RWPE1 (cell line): ENCODE results near the gene GPR78.

ENCODE experiments used
- CTCF ChIA-PET: fragments of 350-600 bp; sonication (Branson Sonifier 250); formaldehyde crosslinking; extraction: SDS; loops from one replicate; lab custom pipeline; 2021; lab: Yijun Ruan, JAX
- POLR2A ChIA-PET: fragments of 400-600 bp; formaldehyde crosslinking; extraction: SDS; loops from one replicate; lab custom pipeline; 2020; ENCODE audit warnings: antibody characterized with exemption; ENCODE audit not compliant: low non-redundant PET; lab: Yijun Ruan, JAX
- DNase-seq: peaks from one replicate; pipeline ENCODE4 v3.0.0; 2012; ENCODE audit warnings: low spot score
- H3K27ac ChIP-seq: fragments of 450-650 bp; 2 replicates; pipeline ENCODE4 v1.5.1; 2017
- TF ChIP-seq, protein P1 (sequence below): fragments of 450-650 bp; conservative IDR thresholded peaks from 2 replicates; pipeline ENCODE4 v1.5.1; 2017; ENCODE audit warnings: low read depth, mild to moderate bottlenecking

Gene GPR78

DNA sequence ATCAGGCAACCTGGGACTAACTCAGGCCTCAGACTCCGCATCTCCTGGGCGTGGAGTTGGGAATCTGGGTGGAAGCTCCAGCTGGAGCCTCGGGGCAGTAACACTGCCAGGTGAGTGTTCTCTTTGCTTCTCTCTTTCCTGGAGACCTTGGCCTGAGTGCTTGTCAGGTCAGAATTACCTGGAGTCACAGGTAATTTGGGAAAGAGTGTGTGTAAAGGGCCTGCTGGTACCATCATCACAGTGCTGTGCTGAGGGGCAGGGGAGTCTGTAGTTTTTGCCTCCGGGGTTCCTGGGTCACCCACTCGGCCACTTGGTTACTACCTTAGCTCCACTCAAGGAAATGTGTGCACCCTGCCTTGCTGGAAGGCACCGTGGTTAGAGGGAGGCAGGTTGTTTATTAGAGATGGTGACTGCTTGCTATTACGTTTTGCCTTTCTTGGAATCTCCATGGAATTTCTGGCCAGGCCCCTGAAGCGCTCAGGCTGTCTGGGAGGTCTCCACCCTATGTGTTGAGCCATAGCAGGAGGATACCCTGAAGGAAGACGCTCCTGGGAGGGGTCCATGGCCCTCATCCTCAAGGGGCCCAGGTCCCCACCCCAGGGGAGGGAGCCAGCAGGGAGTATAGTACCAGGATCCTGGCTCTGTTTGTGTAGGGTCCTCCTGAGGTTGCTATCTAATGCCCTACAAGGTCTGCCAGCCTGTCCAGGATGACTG is 2.9 kb downstream of the GPR78 start:
- ChIA-PET POLR2A (no interaction called here), CTCF (no interaction called here)
- DNase-seq = no peak
- TF ChIP-seq, protein P1, sequence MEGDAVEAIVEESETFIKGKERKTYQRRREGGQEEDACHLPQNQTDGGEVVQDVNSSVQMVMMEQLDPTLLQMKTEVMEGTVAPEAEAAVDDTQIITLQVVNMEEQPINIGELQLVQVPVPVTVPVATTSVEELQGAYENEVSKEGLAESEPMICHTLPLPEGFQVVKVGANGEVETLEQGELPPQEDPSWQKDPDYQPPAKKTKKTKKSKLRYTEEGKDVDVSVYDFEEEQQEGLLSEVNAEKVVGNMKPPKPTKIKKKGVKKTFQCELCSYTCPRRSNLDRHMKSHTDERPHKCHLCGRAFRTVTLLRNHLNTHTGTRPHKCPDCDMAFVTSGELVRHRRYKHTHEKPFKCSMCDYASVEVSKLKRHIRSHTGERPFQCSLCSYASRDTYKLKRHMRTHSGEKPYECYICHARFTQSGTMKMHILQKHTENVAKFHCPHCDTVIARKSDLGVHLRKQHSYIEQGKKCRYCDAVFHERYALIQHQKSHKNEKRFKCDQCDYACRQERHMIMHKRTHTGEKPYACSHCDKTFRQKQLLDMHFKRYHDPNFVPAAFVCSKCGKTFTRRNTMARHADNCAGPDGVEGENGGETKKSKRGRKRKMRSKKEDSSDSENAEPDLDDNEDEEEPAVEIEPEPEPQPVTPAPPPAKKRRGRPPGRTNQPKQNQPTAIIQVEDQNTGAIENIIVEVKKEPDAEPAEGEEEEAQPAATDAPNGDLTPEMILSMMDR = no peak
- H3K27ac ChIP-seq = no peak overlapping the region

GRCh38 chr4:8583655-8584025 is 3.4 kb downstream of the GPR78 start:
- POLR2A ChIA-PET = no interaction called here
- DNase-seq = no peak
- TF ChIP-seq, protein P1 = no peak
- CTCF ChIA-PET = no interaction called here
- no peak overlapping the region for H3K27ac ChIP-seq

GRCh38 chr4:8585186-8585585 is 5.0 kb downstream of the GPR78 start:
- H3K27ac ChIP-seq = no peak overlapping the region
- TF ChIP-seq, protein P1 = no peak
- CTCF ChIA-PET = no interaction called here
- DNase-seq = no peak
- POLR2A ChIA-PET = no interaction called here

GRCh38 chr4:8585721-8586212 is 5.6 kb downstream of the GPR78 start:
- H3K27ac ChIP-seq = no peak overlapping the region
- ChIA-PET POLR2A (no interaction called here), CTCF (no interaction called here)
- DNase-seq = no peak
- TF ChIP-seq, protein P1 = no peak

DNA sequence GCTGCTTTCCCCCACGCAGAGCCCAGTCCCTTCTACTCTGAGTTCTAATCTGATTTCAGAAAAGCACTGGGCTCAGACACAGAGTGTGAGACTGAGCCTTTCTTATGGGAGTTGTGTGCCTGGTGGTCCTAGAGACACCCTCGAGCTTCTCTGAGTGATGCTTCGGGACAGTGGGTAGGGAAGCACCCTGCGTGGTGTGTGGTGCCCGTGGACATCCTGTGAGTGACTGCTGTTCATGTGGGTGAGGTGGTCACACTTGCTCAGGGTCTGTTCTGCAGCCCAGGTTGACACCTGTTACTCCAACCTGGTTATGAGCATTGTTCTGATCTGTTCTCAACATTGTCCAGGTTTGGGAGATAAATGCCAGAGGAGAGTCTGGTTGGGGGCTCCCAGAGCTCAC is 6.1 kb downstream of the GPR78 start:
- ChIA-PET CTCF (interaction anchor here (0.5 kb wide), 1 partner anchor 12 kb away, joined by 4 read pairs; no protein-coding TSS in a partner anchor), POLR2A (no interaction called here)
- H3K27ac ChIP-seq = no peak overlapping the region
- no peak for DNase-seq
- TF ChIP-seq, protein P1 = no peak

DNA sequence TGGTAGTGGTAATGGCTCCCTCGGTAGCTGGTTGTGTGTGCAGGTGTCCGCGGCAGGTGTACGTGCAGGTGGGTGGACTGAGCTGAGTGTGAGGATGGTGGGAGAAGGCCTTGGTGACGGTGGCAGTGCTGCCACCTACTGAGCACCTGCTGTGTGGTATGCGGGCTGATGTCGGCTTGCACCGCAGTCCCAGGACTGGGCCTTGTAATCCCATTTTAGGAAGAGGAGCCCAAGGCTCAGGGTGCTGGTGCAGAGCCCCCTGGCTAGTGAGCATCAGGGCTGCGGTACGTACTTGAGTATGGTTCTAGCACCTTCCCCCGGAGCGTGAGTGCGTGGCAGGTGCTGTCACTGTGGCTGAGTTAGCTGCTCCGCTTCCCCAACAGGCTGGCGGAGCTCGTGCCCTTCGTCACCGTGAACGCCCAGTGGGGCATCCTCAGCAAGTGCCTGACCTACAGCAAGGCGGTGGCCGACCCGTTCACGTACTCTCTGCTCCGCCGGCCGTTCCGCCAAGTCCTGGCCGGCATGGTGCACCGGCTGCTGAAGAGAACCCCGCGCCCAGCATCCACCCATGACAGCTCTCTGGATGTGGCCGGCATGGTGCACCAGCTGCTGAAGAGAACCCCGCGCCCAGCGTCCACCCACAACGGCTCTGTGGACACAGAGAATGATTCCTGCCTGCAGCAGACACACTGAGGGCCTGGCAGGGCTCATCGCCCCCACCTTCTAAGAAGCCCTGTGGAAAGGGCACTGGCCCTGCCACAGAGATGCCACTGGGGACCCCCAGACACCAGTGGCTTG is 6.7 kb downstream of the GPR78 start:
- TF ChIP-seq, protein P1 = no peak
- no peak overlapping the region for H3K27ac ChIP-seq
- POLR2A ChIA-PET = no interaction called here
- CTCF ChIA-PET = interaction anchor here (0.5 to 0.6 kb wide), 2 partner anchors 11 to 79 kb away, joined by 4 to 5 read pairs; no protein-coding TSS in a partner anchor
- no peak for DNase-seq
